ENCODE results near the gene MYPOP. TPM values are rescaled to one million over a fixed set of nuclear protein-coding genes. Genes with fewer than 3 reads are reported as not detected.

Gene MYPOP
- total and polyA plus RNA-seq, 10 of the 15 experiments (the other 5 are each of a cell fraction or from before 2014, with no cell fraction given), result 0.47 to 9.4 (median 1.4) TPM

DNA sequence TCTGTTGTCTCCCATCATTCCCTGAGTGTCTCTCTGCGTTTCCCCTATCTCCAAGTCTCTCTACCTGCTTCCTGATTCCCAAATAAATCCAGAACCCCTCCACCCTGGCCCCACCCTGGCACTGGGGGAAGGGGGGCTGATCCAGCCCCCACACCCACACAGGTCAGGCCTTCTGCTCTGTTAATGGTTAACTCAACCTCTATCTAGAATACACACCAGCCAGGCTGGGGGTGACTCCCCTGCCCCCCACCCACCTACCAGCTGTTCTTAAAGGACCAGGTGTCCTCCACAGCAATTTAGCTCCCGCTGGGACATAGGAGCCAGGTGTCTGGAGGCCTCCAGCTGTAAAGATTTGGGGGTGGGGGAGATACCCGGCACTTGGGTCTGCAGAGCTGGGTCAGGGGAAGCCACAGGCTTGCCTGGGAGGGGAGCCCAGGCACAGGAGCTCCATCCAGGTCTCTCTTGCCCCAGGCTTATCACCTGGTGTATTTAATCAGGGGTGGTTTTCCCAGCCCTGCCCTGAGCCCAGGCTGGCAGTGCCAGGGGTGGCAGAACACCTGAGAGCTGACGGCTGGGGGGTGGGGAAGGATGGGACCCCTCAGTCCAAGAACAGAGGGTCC, 20.4 kb downstream of the MYPOP start:
- Histone ChIP-seq H3K36me3 (ENCODE audit: control insufficient read depth in 2 of 2, insufficient read depth in 2 of 2, low read length in 1 of 2) (peaks cover 0 to 1% of the 10 kb centered on the region in 2 experiments; a peak in 1 of 4 replicates), H2AFZ (ENCODE audit: control insufficient read depth, low read depth, low read length) (no peak overlapping the region; the same call in 1 of the 2 replicates), H3K9me3 (replicated peaks; ENCODE audit: control insufficient read depth, insufficient read depth, low read length) (no peaks in the 10 kb centered on the region), H3K4me2 (ENCODE audit: control insufficient read depth, insufficient read depth) (peak overlapping the region; percentile 100), H3K27ac (ENCODE audit: control insufficient read depth, insufficient read depth) (peak overlapping the region; percentile 91), H3K4me1 (ENCODE audit: control insufficient read depth, insufficient read depth, low read length) (peaks cover 26% of the 10 kb centered on the region), H3K9ac (ENCODE audit: control insufficient read depth, insufficient read depth, low read length) (no peak overlapping the region; the same call in 1 of the 2 replicates), H3K4me3 (no peak overlapping the region), H3K79me2 (ENCODE audit: control insufficient read depth, insufficient read depth, low read length) (peaks cover 10% of the 10 kb centered on the region), H3K27me3 (replicated peaks in 1 of 2; ENCODE audit: control insufficient read depth in 2 of 2, insufficient read depth in 2 of 2, low read length in 1 of 2) (no peaks in the 10 kb centered on the region), H4K20me1 (ENCODE audit: control insufficient read depth, insufficient read depth) (no peaks in the 10 kb centered on the region)
- intact Hi-C loops (cut with micrococcal nuclease; ENCODE audit: unreplicated experiment), result loop anchor here (1.0 kb wide), 1 partner anchor 19 kb away; the partner anchor contains the start of gene SYMPK
- TF ChIP-seq DPF2 (IDR thresholded peaks at IDR 0.05) (peak; percentile 43; the same call in 1 of the 2 replicates), NR2F1 (conservative IDR thresholded peaks at IDR 0.05) (peak; percentile 86), CHD2 (IDR thresholded peaks at IDR 0.05; ENCODE audit: borderline replicate concordance, low read depth, low read length) (peak; percentile 60; the same call in 1 of the 2 replicates), IKZF1 (conservative IDR thresholded peaks at IDR 0.05) (peak; percentile 58), NBN (IDR thresholded peaks at IDR 0.05) (no peak; the same call in 1 of the 2 replicates), EGR1 (IDR thresholded peaks at IDR 0.05; ENCODE audit: borderline replicate concordance in 1 of 2, low read depth in 2 of 2, low read length in 2 of 2) (0 out of 3 replicates have a peak, but pooled peaks of 1 of the 2 experiments have one; percentile 45), EP300 (IDR thresholded peaks at IDR 0.05; ENCODE audit: borderline replicate concordance in 1 of 2, control insufficient read depth in 1 of 2, low read depth in 2 of 2, low read length in 2 of 2) (0 out of 4 replicates have a peak, but pooled peaks of 1 of the 2 experiments have one; percentile 23), IKZF2 (IDR thresholded peaks at IDR 0.05) (peak; percentile 37 to 42; a peak in 1 of 4 replicates), TCF12 (IDR thresholded peaks at IDR 0.05; ENCODE audit: low read depth, low read length) (peak; percentile 80), BHLHE40 (IDR thresholded peaks at IDR 0.05; ENCODE audit: borderline replicate concordance in 1 of 2, low read depth in 2 of 2, low read length in 1 of 2) (peak in 1 of 2 experiments; percentile 36; a peak in 1 of 4 replicates), STAT1 (conservative IDR thresholded peaks at IDR 0.05) (no peak), ZNF217 (IDR thresholded peaks at IDR 0.05) (no peak)
- TF ChIP-seq, protein P1, sequence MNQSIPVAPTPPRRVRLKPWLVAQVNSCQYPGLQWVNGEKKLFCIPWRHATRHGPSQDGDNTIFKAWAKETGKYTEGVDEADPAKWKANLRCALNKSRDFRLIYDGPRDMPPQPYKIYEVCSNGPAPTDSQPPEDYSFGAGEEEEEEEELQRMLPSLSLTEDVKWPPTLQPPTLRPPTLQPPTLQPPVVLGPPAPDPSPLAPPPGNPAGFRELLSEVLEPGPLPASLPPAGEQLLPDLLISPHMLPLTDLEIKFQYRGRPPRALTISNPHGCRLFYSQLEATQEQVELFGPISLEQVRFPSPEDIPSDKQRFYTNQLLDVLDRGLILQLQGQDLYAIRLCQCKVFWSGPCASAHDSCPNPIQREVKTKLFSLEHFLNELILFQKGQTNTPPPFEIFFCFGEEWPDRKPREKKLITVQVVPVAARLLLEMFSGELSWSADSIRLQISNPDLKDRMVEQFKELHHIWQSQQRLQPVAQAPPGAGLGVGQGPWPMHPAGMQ (IDR thresholded peaks at IDR 0.05; ENCODE audit: borderline replicate concordance), result no peak
- FAIRE-seq (no peak), ATAC-seq (no peak), DNase-seq (ENCODE audit: low read depth, low spot score) (no peak)
- WGBS (ENCODE audit: insufficient coverage, insufficient replicate concordance, low lambda C conversion rate, missing lambda C conversion rate), result 62% methylated on average over 4 of the region's 4 CpGs
- RAD21 ChIA-PET (ENCODE audit: unreplicated experiment), result interaction anchor here (0.8 to 7.6 kb wide), 10 partner anchors 12 to 703 kb away, joined by 3 to 159 read pairs (median 5); partner anchors contain the start of genes BLOC1S3, FOXA3, MYPOP and SIX5
- BruUV-seq (replicated peaks), result no TSS peak
- CTCF ChIA-PET, result interaction anchor here (0.7 to 9.1 kb wide), 15 partner anchors 11 to 165 kb away, joined by 3 to 194 read pairs (median 4); partner anchors contain the start of genes CCDC61, FOXA3, MYPOP and SIX5
- POLR2A ChIA-PET, result interaction anchor here (0.6 to 9.0 kb wide), 11 partner anchors 9 to 234 kb away, joined by 3 to 178 read pairs (median 7); partner anchors contain the start of genes CCDC61, DMWD, FOXA3 and MYPOP
- SMC1A ChIA-PET (ENCODE audit: uncharacterized antibody, unreplicated experiment), result interaction anchor here (0.5 to 6.0 kb wide), 5 partner anchors 15 to 658 kb away, joined by 3 to 98 read pairs (median 7); partner anchors contain the start of genes FOXA3, MYPOP, SIX5 and SYMPK
- in situ Hi-C loops (cut with MboI), result no loop called here

Data from GM12878 (cell line).